K562 (cell line): Measurements from ENCODE around the gene NOL4L. TPM values are rescaled to one million over a fixed set of nuclear protein-coding genes. Genes with fewer than 3 reads are reported as not detected.

Source experiments
- CBX5 ChIP-seq: IDR thresholded peaks from 2 replicates; pipeline ENCODE4 v1.6.1; 2014; ENCODE audit warnings: low read depth, borderline replicate concordance
- GATA2 ChIP-seq: sonication (generic); formaldehyde crosslinking; IDR thresholded peaks from 2 replicates; pipeline ENCODE4 v1.4.0; 2020; ENCODE audit warnings: mild to moderate bottlenecking, missing genetic modification reagents
- KHSRP ChIP-seq: fragments of 450-650 bp; IDR thresholded peaks from 2 replicates; pipeline ENCODE4 v1.6.1; 2017
- NFXL1 ChIP-seq: fragments of 450-650 bp; formaldehyde crosslinking; IDR thresholded peaks from 2 replicates; pipeline ENCODE4 v1.4.0; 2021; ENCODE audit warnings: mild to moderate bottlenecking
- SETDB1 ChIP-seq: IDR thresholded peaks from one replicate; pipeline ENCODE4 v1.6.1; 2012; ENCODE audit warnings: low read length, control low read depth, inconsistent platforms
- SLC30A9 ChIP-seq: fragments of 250-450 bp; sonication (Bioruptor Pico); IDR thresholded peaks from 2 replicates; pipeline ENCODE4 v1.8.0; 2022; ENCODE audit warnings: mild to moderate bottlenecking, moderate library complexity
- TRIM24 ChIP-seq, 2 experiments: fragments of 450-650 bp; IDR thresholded peaks; 2 replicates each; pipeline ENCODE4 v1.6.1; 2016
- ZNF592 ChIP-seq: fragments of 450-650 bp; IDR thresholded peaks from 2 replicates; pipeline ENCODE4 v1.6.1; 2017; ENCODE audit warnings: antibody characterized with exemption, mild to moderate bottlenecking
- polyA plus RNA-seq, 8 experiments: library from polyadenylated mRNA; depleted of rRNA in 4 of 8; stranded (reverse) in 5 of 8; unstranded in 3 of 8; fragments of >200 nt; fragmentation: Nextera tagmentation in 2 of 8; fragmentation: Illumina TruSeq in 1 of 8; extraction: Ambion mirVana in 2 of 8; extraction: Trizol in 1 of 8; gene quantifications; 2 replicates each; pipeline versions ENCODE4 v1.2.1 to v1.2.3, GENCODE V29; 2011 to 2014; ENCODE audit warnings: inconsistent platforms in 1 of 8, missing spikeins in 1 of 8
- total RNA-seq, 7 experiments: library from RNA; depleted of rRNA in 6 of 7; stranded (reverse); fragments of >200 nt in 6 of 7; fragmentation: Illumina TruSeq in 2 of 7; extraction: Trizol in 2 of 7; gene quantifications; 2 replicates each; pipeline versions ENCODE4 v1.2.1 to v1.2.3, GENCODE V29; 2011 to 2021; ENCODE audit warnings: low replicate concordance in 1 of 7
- TF ChIP-seq, protein P1 (sequence below): fragments of 200-800 bp; sonication (Bioruptor generic); IDR thresholded peaks from 2 replicates; pipeline ENCODE4 v1.6.1; 2016; ENCODE audit warnings: missing genetic modification characterization, missing compliant biosample characterization

Gene NOL4L
- total and polyA plus RNA-seq, 9 of the 15 experiments (the other 6 are each of a cell fraction or from before 2014, with no cell fraction given): 5.1 to 36.2 (median 13.6) TPM

- TF ChIP-seq, protein P1, sequence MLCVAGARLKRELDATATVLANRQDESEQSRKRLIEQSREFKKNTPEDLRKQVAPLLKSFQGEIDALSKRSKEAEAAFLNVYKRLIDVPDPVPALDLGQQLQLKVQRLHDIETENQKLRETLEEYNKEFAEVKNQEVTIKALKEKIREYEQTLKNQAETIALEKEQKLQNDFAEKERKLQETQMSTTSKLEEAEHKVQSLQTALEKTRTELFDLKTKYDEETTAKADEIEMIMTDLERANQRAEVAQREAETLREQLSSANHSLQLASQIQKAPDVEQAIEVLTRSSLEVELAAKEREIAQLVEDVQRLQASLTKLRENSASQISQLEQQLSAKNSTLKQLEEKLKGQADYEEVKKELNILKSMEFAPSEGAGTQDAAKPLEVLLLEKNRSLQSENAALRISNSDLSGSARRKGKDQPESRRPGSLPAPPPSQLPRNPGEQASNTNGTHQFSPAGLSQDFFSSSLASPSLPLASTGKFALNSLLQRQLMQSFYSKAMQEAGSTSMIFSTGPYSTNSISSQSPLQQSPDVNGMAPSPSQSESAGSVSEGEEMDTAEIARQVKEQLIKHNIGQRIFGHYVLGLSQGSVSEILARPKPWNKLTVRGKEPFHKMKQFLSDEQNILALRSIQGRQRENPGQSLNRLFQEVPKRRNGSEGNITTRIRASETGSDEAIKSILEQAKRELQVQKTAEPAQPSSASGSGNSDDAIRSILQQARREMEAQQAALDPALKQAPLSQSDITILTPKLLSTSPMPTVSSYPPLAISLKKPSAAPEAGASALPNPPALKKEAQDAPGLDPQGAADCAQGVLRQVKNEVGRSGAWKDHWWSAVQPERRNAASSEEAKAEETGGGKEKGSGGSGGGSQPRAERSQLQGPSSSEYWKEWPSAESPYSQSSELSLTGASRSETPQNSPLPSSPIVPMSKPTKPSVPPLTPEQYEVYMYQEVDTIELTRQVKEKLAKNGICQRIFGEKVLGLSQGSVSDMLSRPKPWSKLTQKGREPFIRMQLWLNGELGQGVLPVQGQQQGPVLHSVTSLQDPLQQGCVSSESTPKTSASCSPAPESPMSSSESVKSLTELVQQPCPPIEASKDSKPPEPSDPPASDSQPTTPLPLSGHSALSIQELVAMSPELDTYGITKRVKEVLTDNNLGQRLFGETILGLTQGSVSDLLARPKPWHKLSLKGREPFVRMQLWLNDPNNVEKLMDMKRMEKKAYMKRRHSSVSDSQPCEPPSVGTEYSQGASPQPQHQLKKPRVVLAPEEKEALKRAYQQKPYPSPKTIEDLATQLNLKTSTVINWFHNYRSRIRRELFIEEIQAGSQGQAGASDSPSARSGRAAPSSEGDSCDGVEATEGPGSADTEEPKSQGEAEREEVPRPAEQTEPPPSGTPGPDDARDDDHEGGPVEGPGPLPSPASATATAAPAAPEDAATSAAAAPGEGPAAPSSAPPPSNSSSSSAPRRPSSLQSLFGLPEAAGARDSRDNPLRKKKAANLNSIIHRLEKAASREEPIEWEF (CRISPR knock-in tag): no peak
- TF ChIP-seq ZNF592: no peak
- TF ChIP-seq CBX5: no peak
- TF ChIP-seq SLC30A9 (CRISPR knock-in tag): no peak
- TF ChIP-seq NFXL1: no peak
- 0 out of 2 replicates have a peak, but pooled peaks have one; percentile 12 for TF ChIP-seq GATA2 (CRISPR knock-in tag)
- TF ChIP-seq TRIM24 (IDR thresholded peaks at IDR 0.05): no peak
- no peak for TF ChIP-seq KHSRP
- TF ChIP-seq SETDB1: no peak
Measured at GRCh38 chr20:32575227-32575581, 9.9 kb downstream of the NOL4L start (continued).
